ENCODE data around the gene EXOC6B. TPM values are rescaled to one million over a fixed set of nuclear protein-coding genes. Genes with fewer than 3 reads are reported as not detected.

EXOC6B gene
- total RNA-seq, 1 experiment from 2014 or later = 33.7 TPM

GRCh38 chr2:72731116-72731515, 94.7 kb downstream of the EXOC6B start (continued):
- TF ChIP-seq, protein P1, sequence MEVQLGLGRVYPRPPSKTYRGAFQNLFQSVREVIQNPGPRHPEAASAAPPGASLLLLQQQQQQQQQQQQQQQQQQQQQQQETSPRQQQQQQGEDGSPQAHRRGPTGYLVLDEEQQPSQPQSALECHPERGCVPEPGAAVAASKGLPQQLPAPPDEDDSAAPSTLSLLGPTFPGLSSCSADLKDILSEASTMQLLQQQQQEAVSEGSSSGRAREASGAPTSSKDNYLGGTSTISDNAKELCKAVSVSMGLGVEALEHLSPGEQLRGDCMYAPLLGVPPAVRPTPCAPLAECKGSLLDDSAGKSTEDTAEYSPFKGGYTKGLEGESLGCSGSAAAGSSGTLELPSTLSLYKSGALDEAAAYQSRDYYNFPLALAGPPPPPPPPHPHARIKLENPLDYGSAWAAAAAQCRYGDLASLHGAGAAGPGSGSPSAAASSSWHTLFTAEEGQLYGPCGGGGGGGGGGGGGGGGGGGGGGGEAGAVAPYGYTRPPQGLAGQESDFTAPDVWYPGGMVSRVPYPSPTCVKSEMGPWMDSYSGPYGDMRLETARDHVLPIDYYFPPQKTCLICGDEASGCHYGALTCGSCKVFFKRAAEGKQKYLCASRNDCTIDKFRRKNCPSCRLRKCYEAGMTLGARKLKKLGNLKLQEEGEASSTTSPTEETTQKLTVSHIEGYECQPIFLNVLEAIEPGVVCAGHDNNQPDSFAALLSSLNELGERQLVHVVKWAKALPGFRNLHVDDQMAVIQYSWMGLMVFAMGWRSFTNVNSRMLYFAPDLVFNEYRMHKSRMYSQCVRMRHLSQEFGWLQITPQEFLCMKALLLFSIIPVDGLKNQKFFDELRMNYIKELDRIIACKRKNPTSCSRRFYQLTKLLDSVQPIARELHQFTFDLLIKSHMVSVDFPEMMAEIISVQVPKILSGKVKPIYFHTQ (CRISPR knock-in tag; IDR thresholded peaks at IDR 0.05) = no peak
- TF ChIP-seq E2F5 (CRISPR knock-in tag; IDR thresholded peaks at IDR 0.05) = no peak

DNA sequence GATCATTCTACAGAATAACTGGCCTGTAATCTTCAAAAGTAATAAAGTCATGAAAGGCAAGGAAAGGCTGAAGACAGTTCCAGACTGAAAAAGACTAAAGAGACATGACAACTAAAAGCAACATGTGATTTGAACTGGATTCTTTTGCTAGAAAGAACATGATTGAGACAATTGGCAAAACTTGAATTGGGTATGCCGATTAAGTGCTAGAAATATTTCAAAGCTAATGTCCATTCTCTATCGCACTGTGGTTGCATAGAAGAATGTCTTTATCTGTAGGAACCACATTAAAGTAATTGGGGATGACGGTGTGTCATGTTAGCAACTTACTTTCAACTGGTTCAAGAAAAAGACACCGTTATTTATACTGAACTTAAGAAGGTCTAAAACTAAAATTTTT, 98.5 kb downstream of the EXOC6B start:
- DNase-seq (ENCODE audit: low spot score) (no peak), ATAC-seq (no peak)
- no peaks in the 10 kb centered on the region for H3K9me3 Mint-ChIP-seq
- ChIA-PET CTCF (no interaction called here), POLR2A (no interaction called here)
- no peaks in the 10 kb centered on the region for H3K27me3 Mint-ChIP-seq (ENCODE audit: low read depth)
- TF ChIP-seq CREB1 (CRISPR knock-in tag; IDR thresholded peaks at IDR 0.05) = no peak
- TF ChIP-seq ZNF281 (CRISPR knock-in tag; IDR thresholded peaks at IDR 0.05) = no peak
- TF ChIP-seq NFYB (CRISPR knock-in tag; conservative IDR thresholded peaks at IDR 0.05; ENCODE audit: low read depth) = no peak
- TF ChIP-seq TP53 (CRISPR knock-in tag; IDR thresholded peaks at IDR 0.05) = no peak
- no peak for TF ChIP-seq TEAD4 (CRISPR knock-in tag; IDR thresholded peaks at IDR 0.05)
- TF ChIP-seq ZNF121 (CRISPR knock-in tag; IDR thresholded peaks at IDR 0.05) = no peak
- TF ChIP-seq, protein P2, sequence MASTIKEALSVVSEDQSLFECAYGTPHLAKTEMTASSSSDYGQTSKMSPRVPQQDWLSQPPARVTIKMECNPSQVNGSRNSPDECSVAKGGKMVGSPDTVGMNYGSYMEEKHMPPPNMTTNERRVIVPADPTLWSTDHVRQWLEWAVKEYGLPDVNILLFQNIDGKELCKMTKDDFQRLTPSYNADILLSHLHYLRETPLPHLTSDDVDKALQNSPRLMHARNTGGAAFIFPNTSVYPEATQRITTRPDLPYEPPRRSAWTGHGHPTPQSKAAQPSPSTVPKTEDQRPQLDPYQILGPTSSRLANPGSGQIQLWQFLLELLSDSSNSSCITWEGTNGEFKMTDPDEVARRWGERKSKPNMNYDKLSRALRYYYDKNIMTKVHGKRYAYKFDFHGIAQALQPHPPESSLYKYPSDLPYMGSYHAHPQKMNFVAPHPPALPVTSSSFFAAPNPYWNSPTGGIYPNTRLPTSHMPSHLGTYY (CRISPR knock-in tag; IDR thresholded peaks at IDR 0.05) = no peak
- no peak for TF ChIP-seq ZNF263 (CRISPR knock-in tag; IDR thresholded peaks at IDR 0.05; ENCODE audit: low read depth)
- TF ChIP-seq SP1 (CRISPR knock-in tag; conservative IDR thresholded peaks at IDR 0.05) = no peak
- TF ChIP-seq RORB (CRISPR knock-in tag; IDR thresholded peaks at IDR 0.05) = no peak
- TF ChIP-seq IRF2 (CRISPR knock-in tag; IDR thresholded peaks at IDR 0.05; ENCODE audit: borderline replicate concordance, low read depth) = no peak
- TF ChIP-seq FOXK1 (CRISPR knock-in tag; IDR thresholded peaks at IDR 0.05) = no peak
- no peak for TF ChIP-seq JAZF1 (CRISPR knock-in tag; IDR thresholded peaks at IDR 0.05)
- no peak for TF ChIP-seq PREB (CRISPR knock-in tag; IDR thresholded peaks at IDR 0.05; ENCODE audit: borderline replicate concordance)
- TF ChIP-seq ZMAT4 (CRISPR knock-in tag; IDR thresholded peaks at IDR 0.05) = no peak
- no peak for TF ChIP-seq ZNF396 (CRISPR knock-in tag; IDR thresholded peaks at IDR 0.05; ENCODE audit: borderline replicate concordance)
- TF ChIP-seq, protein P3, sequence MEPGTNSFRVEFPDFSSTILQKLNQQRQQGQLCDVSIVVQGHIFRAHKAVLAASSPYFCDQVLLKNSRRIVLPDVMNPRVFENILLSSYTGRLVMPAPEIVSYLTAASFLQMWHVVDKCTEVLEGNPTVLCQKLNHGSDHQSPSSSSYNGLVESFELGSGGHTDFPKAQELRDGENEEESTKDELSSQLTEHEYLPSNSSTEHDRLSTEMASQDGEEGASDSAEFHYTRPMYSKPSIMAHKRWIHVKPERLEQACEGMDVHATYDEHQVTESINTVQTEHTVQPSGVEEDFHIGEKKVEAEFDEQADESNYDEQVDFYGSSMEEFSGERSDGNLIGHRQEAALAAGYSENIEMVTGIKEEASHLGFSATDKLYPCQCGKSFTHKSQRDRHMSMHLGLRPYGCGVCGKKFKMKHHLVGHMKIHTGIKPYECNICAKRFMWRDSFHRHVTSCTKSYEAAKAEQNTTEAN (CRISPR knock-in tag; IDR thresholded peaks at IDR 0.05) = no peak
- no peak overlapping the region for H3K4me3 Mint-ChIP-seq
- H3K4me1 Mint-ChIP-seq = peaks cover 11% of the 10 kb centered on the region
- H3K27ac Mint-ChIP-seq = no peak overlapping the region
- H3K36me3 Mint-ChIP-seq = no peaks in the 10 kb centered on the region
